GM12878 (cell line): Measurements from ENCODE around the gene ZNF302. TPM values are rescaled to one million over a fixed set of nuclear protein-coding genes. Genes with fewer than 3 reads are reported as not detected.

Source experiments
- ATAC-seq: fragments of 200-7000 bp; cut with Tn5 transposase; 3 replicates; pipeline ENCODE4 v1.9.1; 2020; ENCODE audit warnings: mild to moderate bottlenecking, moderate library complexity
- BruUV-seq: library from RNA; stranded (reverse); fragments of 400-500 nt; replicated peaks from 2 replicates; lab custom pipeline; 2021; lab: Mats Ljungman, UMichigan
- CTCF ChIA-PET: fragments of 300-600 bp; sonication (Branson Sonifier 250); formaldehyde crosslinking; extraction: SDS; loops from one replicate; lab custom pipeline; 2021; ENCODE audit warnings: inconsistent platforms; lab: Yijun Ruan, JAX
- POLR2A ChIA-PET: fragments of 350-600 bp; formaldehyde crosslinking; extraction: SDS; loops from one replicate; lab custom pipeline; 2021; ENCODE audit warnings: inconsistent platforms; lab: Charles Lee
- RAD21 ChIA-PET: fragments of 300-600 bp; sonication (Branson Sonifier 250); formaldehyde crosslinking; loops from one replicate; lab custom pipeline; 2023; ENCODE audit warnings: antibody characterized with exemption; ENCODE audit not compliant: unreplicated experiment; lab: Charles Lee
- SMC1A ChIA-PET: fragments of 300-600 bp; sonication (Branson Sonifier 250); formaldehyde crosslinking; loops from one replicate; lab custom pipeline; 2023; ENCODE audit not compliant: unreplicated experiment, uncharacterized antibody; lab: Charles Lee
- DNase-seq: peaks from one replicate; pipeline ENCODE4 v3.0.0-alpha.2; 2011; ENCODE audit warnings: low read depth, low spot score
- FAIRE-seq: peaks from 3 replicates; lab custom pipeline; 2011; peaks lifted over from hg19 to GRCh38; lab: Jason Lieb, UNC
- H2AFZ ChIP-seq: 2 replicates; pipeline ENCODE4 v1.6.0; 2011; ENCODE audit warnings: low read depth, low read length, control low read depth; ENCODE audit not compliant: control insufficient read depth
- H3K27ac ChIP-seq: 2 replicates; pipeline ENCODE4 v1.5.1; 2011; ENCODE audit warnings: control low read depth; ENCODE audit not compliant: control insufficient read depth, insufficient read depth
- H3K27me3 ChIP-seq, 2 experiments: replicated peaks in 1 of 2; 2 replicates each; pipeline versions ENCODE4 v1.6.0 to v1.6.1; 2011; ENCODE audit warnings: low read length in 1 of 2; ENCODE audit not compliant: control insufficient read depth in 2 of 2, insufficient read depth in 2 of 2
- H3K36me3 ChIP-seq, 2 experiments: 2 replicates each; pipeline ENCODE4 v1.5.1; 2011; ENCODE audit warnings: low read length in 1 of 2; ENCODE audit not compliant: control insufficient read depth in 2 of 2, insufficient read depth in 2 of 2
- H3K4me1 ChIP-seq: 2 replicates; pipeline ENCODE4 v1.6.1; 2011; ENCODE audit warnings: mild to moderate bottlenecking, low read length, moderate library complexity, mixed read lengths; ENCODE audit not compliant: control insufficient read depth, insufficient read depth
- H3K4me2 ChIP-seq: 2 replicates; pipeline ENCODE4 v1.6.0; 2011; ENCODE audit warnings: control low read depth; ENCODE audit not compliant: control insufficient read depth, insufficient read depth
- H3K4me3 ChIP-seq: fragments of 200-600 bp; sonication (generic); 2 replicates; pipeline ENCODE4 v1.5.1; 2016
- H3K79me2 ChIP-seq: 2 replicates; pipeline ENCODE4 v1.6.0; 2011; ENCODE audit warnings: low read length; ENCODE audit not compliant: control insufficient read depth, insufficient read depth
- H3K9ac ChIP-seq: 2 replicates; pipeline ENCODE4 v1.8.0; 2011; ENCODE audit warnings: low read length, control low read depth, mixed read lengths; ENCODE audit not compliant: control insufficient read depth, insufficient read depth
- H3K9me3 ChIP-seq: replicated peaks from 3 replicates; pipeline ENCODE4 v1.5.1; 2011; ENCODE audit warnings: mild to moderate bottlenecking, low read length; ENCODE audit not compliant: control insufficient read depth, insufficient read depth
- H4K20me1 ChIP-seq: 2 replicates; pipeline ENCODE4 v1.6.0; 2011; ENCODE audit not compliant: control insufficient read depth, insufficient read depth
- BHLHE40 ChIP-seq, 2 experiments: fragments of 450-650 bp in 1 of 2; IDR thresholded peaks; 2 replicates each; pipeline ENCODE4 v1.6.1; 2011 to 2017; ENCODE audit warnings: low read depth in 2 of 2, borderline replicate concordance in 1 of 2, improper control_type of control experiment in 1 of 2, low read length in 1 of 2, mild to moderate bottlenecking in 1 of 2
- CHD2 ChIP-seq: IDR thresholded peaks from 2 replicates; pipeline ENCODE4 v1.6.1; 2011; ENCODE audit warnings: low read depth, low read length, improper control_type of control experiment, borderline replicate concordance
- NBN ChIP-seq: fragments of 450-650 bp; IDR thresholded peaks from 2 replicates; pipeline ENCODE4 v1.6.1; 2016
- NFXL1 ChIP-seq: fragments of 450-650 bp; IDR thresholded peaks from 2 replicates; pipeline ENCODE4 v1.6.1; 2017; ENCODE audit warnings: antibody characterized with exemption, mild to moderate bottlenecking, borderline replicate concordance
- NKRF ChIP-seq: fragments of 450-650 bp; conservative IDR thresholded peaks from 2 replicates; pipeline ENCODE4 v1.6.1; 2017; ENCODE audit warnings: mild to moderate bottlenecking, moderate library complexity
- SIN3A ChIP-seq: IDR thresholded peaks from 2 replicates; pipeline ENCODE4 v1.6.1; 2012; ENCODE audit warnings: low read depth, low read length, improper control_type of control experiment
- WGBS: methylation state at CpG from one replicate; pipeline ENCODE4 v1.1.6; 2016; ENCODE audit warnings: low lambda C conversion rate; ENCODE audit not compliant: insufficient replicate concordance, insufficient coverage; ENCODE audit errors: missing lambda C conversion rate; 5-methylcytosine and 5-hydroxymethylcytosine counted together
- in situ Hi-C: fragments of 300-500 bp; cut with MboI; formaldehyde crosslinking; loops from 9 replicates; pipeline ENCODE4 v1.14.3; 2018; ENCODE audit warnings: mixed read lengths
- intact Hi-C: fragments of 100-400 bp; cut with micrococcal nuclease; formaldehyde crosslinking; loops from one replicate; pipeline ENCODE4 v1.14.2; 2022; ENCODE audit not compliant: unreplicated experiment
- polyA plus RNA-seq, 11 experiments: library from polyadenylated mRNA; depleted of rRNA in 4 of 11; unstranded in 6 of 11; stranded (reverse) in 5 of 11; fragments of >200 nt; fragmentation: Nextera tagmentation in 4 of 11; fragmentation: Illumina TruSeq in 1 of 11; extraction: Ambion mirVana in 4 of 11; extraction: Trizol in 1 of 11; gene quantifications; 1 replicate in 1 of 11; 2 replicates in 10 of 11; pipeline versions ENCODE4 v1.2.1 to v1.2.3, GENCODE V29; 2011 to 2016; ENCODE audit warnings: inconsistent platforms in 2 of 11, missing spikeins in 2 of 11, low read depth in 1 of 11
- total RNA-seq, 4 experiments: library from RNA; depleted of rRNA in 3 of 4; stranded (reverse); fragments of >200 nt in 3 of 4; fragmentation: Illumina TruSeq in 1 of 4; extraction: Trizol in 1 of 4; gene quantifications; 2 replicates each; pipeline versions ENCODE4 v1.2.1 to v1.2.3, GENCODE V29; 2013 to 2021

ZNF302 gene
- total and polyA plus RNA-seq, 10 of the 15 experiments (the other 5 are each of a cell fraction or from before 2014, with no cell fraction given), result 8.4 to 35.4 (median 19.7) TPM

DNA sequence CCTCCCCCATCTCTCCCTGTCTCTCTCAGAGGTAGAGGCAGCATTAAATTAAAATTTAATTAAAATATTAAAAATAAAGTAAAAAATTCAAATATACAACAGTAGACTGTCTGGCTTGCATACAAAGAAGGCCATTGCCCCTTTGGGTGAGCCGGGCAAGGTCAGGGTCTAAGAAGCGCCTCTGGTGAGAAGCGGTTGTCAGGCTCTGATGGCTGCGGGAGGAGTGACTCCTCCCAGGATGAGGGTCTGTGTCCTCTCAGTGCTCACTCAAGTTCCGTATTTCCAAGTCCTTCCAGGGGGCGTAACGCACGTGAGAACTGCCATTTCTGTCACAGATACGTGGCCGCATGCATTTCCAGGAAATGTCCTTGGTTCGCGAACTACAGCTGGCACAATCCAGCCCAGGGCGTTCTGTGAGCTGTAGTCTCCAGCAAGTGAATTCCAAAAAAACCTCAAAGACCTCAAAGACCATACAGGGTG, 55.8 kb downstream of the ZNF302 start:
- FAIRE-seq (no peak), DNase-seq (no peak), ATAC-seq (peak; percentile 24)
- ChIA-PET CTCF (interaction anchor here (0.7 to 1.1 kb wide), 2 partner anchors 56 to 58 kb away, joined by 3 to 6 read pairs; partner anchors contain the start of gene ZNF302), SMC1A (interaction anchor here (1.4 kb wide), 1 partner anchor 39 kb away, joined by 5 read pairs; no protein-coding TSS in a partner anchor), RAD21 (interaction anchor here (0.6 kb wide), 1 partner anchor 1762 kb away, joined by 4 read pairs; the partner anchor contains the start of gene CEP89), POLR2A (no interaction called here)
- Histone ChIP-seq H3K9me3 (no peaks in the 10 kb centered on the region; the same call in 2 of the 3 replicates), H3K4me2 (peak overlapping the region; percentile 97), H3K27me3 (no peaks in the 10 kb centered on the region), H3K4me3 (peak overlapping the region; percentile 79), H3K36me3 (no peaks in the 10 kb centered on the region), H2AFZ (peak overlapping the region; percentile 97), H4K20me1 (no peaks in the 10 kb centered on the region), H3K27ac (peak overlapping the region; percentile 89), H3K9ac (peak overlapping the region; percentile 82), H3K79me2 (no peaks in the 10 kb centered on the region), H3K4me1 (no peaks in the 10 kb centered on the region)
- TF ChIP-seq BHLHE40 (IDR thresholded peaks at IDR 0.05; ENCODE audit: borderline replicate concordance in 1 of 2, low read depth in 2 of 2, low read length in 1 of 2), result peak; percentile 89 to 90
- peak; percentile 65; the same call in 1 of the 2 replicates for TF ChIP-seq NFXL1
- peak; percentile 80 for TF ChIP-seq NKRF
- no peak for TF ChIP-seq SIN3A
- TF ChIP-seq CHD2, result 0 out of 2 replicates have a peak, but pooled peaks have one; percentile 2
- 0 out of 2 replicates have a peak, but pooled peaks have one; percentile 5 for TF ChIP-seq NBN
- intact Hi-C loops (loop anchor here (1.0 to 5.0 kb wide), 2 partner anchors 39 to 56 kb away; partner anchors contain the start of genes SCGB2B2, ZNF302 and ZNF599), in situ Hi-C loops (no loop called here)
- TSS peak; percentile 93 for BruUV-seq
- WGBS, result 3% methylated on average over 13 of the region's 13 CpGs
